Ammon's horn (tissue), 1 donor: ENCODE results near the gene SMAGP.
A peak's percentile ranks its signal among the peaks of the same experiment; 100 is the strongest.
"Not testable (repeated sequence)": the region's sequence is repeated elsewhere in the genome, so short reads cannot be mapped to it uniquely, and the experiment has no call there.

Experiments
- DNase-seq: peaks from one replicate; pipeline ENCODE4 v3.0.0-alpha.2; 2016; ENCODE audit warnings: low spot score

Gene SMAGP

DNA sequence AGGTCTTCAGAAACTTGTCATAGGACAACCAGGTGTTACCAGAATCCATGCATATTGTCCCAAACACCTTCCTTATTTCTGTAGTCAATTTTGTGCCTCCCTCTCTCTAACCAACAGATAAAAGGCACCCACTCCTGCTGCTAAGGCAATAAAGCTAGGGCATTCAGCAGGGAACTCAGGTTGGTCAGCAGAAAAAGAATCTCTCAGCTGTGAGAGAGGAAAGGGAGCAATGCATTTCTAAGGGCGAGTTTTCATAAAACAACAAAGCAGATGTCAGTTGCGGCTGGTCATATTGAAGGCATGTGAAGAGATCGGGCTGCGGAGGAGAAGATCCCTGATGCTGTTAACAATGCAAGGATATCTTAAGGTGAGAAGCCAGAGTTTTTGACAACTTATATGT lies 45.0 kb downstream of the SMAGP start:
- DNase-seq, result no peak

DNA sequence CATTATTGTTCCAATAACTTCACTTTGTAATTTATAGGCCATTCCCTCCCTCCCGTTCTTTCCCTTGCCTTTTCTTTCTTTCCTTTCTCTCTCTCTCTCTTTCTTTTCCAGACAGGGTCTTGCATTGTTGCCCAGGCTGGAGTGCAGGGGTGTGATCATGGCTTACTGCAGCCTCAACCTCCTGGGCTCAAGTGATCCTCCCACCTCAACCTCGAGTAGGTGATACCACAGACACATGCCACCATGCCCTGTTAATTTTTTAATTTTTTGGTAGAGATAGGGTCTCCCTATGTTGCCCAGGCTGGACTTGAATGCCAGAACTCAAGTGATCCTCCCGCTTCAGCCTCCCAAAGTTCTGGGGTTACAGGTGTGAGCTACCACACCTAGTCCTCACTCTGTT lies 45.6 kb downstream of the SMAGP start:
- DNase-seq, result no peak

DNA sequence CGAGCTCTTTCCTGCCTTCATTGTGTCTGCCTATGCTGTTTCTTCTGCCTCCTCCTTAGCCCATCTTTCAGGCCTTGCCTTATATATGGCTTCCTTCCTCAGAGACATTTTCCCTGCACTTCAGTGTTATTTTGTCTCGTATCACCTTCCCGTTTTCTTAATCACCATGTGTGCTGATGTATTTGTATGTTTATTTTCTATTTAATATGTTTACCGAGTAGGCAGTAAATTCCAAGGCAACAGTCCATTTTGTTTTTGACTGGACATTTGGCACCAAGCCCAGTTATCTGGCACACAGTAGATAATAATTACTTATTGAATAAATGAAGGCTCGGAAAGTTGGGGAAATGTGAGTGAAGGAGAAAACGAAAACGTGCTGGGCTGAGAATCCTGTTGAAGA lies 47.8 kb downstream of the SMAGP start:
- DNase-seq, result no peak

DNA sequence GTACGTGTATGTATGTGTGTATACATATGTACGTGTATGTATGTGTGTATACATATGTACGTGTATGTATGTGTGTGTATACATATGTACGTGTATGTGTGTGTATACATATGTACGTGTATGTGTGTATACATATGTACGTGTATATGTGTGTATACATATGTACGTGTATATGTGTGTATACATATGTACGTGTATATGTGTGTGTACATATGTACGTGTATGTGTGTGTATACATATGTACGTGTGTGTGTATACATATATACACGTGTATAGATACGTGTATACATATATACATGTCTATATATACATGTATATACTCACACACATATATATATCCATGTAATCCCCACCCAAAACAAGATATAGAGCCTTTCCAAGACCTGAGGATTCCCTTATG lies 50.4 kb downstream of the SMAGP start:
- not testable (repeated sequence) for DNase-seq

DNA sequence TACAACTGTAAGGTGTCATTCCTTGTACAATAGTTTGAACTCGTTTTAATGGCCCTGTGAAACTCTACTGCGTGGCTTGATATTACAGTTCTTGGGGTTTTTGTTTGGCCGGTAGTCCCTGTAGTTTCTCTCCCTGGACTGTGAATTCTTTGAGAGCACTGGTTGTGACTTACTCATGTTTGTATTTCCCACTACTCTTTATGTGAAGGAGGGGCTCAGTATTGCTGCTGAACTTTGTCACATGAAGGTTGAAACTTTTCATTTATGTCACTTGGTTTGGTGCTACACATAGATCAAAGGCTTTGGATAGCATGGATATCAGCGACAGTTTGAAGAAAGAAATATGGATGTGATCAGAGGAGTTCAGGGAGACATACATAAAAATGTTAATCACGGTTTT lies 50.9 kb downstream of the SMAGP start:
- no peak for DNase-seq

DNA sequence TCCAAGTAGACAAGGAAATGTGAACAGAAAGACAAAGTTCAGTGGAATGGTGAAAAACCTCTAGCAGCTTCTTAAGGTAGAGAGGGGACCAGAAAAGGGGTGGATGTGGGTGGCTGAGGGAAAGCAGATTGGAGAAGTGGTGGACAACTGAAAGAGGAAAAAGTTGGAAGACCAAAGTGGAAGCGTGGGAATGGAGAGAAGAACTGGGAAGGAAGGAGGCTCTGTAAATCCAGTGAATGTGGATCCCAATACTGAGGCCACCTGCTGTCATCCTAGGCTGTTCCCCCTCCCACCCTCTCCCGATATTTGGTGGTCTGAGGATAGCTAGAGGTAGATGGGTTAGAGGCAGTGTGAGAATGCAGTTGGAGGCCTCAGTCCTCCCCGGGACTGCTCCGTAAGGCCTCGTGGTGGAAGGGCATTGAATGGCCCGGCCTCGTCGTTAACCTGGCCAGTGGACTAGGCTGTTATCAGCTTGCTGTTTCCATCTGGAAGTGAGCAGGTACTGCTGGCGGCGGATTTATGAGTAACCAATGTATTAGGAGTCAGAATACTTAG lies 51.5 kb downstream of the SMAGP start:
- DNase-seq, result no peak

DNA sequence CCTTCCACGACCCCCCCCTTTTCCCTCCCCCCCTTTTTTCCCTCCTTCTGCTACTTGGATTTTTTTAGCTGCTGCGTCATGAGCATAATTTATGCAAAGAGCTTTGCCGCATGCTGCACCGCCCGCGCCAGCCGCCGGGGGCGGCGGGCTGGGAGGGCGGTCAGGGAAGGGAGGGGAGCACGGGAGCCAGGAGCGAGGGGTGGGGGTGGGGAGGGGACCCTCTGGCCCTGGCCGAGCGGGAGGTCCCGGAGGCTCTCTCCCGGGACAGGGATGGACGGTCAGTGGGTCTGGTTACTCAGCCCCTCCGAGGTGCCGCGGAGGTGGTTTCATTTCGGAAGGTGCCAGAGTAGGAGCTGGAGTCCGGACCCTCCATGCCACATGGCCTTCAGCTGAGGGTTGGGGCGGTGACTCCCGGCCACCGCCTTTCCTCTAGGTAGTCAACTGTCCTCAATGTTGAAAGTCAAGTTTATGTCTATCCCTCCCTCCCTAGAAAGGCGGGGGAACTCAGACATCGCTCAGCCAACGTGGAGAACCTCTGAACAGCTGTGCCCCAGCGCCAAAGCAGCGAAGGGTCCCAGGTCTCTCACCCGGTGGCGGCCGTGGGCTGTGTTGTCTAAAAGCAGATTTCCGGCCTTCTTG lies 52.1 kb downstream of the SMAGP start, which contains the start of gene POU6F1:
Gene POU6F1 (minus strand): TSS at position 95 of the 639 bp plus-strand sequence. CDS start 11,226 bp downstream, outside the sequence.
- DNase-seq, result peak; percentile 81

DNA sequence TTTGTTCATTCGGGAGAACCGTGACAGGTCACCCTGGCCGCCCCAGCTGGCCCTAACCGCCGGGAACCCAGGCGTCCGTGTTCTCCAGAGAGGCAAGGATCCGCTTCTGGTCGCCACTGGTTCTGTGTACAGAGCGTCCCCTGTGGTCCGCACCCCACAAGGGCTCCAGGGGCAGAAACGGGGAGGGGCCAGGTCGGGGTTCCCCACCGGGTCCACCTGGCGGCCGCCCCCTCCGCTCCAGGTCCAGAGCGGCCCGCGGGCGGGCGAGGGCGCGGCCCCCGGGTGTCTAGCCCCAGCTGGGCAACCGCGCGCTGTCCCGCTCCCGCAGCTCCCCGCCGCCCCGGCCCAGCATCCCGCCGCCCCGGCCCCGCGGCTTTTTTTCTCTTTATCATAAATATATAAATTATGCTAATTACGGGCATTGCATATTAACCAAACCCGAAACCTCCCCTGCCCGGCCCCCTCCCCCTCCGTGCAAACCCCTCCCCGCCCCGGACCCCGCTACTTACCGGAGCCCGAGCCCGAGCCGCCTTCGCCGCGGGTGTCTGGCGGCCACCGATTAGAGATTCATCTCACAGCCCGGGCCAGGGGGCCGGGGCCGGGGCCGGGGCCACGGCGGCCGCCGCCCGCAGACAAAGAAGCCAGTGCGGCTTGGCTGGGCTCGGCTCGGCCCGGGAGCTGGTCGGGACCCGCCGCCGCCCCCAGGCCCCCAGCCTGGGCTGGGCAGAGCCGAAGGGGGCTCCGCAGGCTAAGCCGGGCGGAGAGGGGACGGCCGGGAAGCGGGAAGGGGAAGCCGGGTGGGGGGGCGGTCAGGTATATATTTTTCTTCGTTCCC lies 52.9 kb downstream of the SMAGP start:
- DNase-seq, result peak; percentile 70

DNA sequence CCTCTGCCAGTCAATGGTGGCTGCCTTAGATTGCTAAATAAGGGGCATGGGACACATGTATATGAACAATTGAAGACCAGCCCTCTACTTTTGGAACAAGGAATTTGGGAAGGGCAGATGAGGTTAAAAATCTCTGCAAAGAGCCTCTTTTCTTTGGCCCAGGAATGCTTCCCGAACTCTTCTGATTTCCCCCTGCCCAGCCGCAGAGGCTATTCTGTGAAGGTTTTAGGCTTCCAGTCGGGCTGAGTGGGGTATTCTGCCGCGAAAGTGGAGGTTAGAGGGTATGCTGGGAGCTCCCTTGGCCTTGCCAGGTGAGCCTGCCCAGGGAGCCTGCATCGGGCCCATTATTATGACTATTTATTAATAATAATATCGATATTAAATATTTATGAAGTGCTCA lies 53.6 kb downstream of the SMAGP start:
- no peak for DNase-seq

DNA sequence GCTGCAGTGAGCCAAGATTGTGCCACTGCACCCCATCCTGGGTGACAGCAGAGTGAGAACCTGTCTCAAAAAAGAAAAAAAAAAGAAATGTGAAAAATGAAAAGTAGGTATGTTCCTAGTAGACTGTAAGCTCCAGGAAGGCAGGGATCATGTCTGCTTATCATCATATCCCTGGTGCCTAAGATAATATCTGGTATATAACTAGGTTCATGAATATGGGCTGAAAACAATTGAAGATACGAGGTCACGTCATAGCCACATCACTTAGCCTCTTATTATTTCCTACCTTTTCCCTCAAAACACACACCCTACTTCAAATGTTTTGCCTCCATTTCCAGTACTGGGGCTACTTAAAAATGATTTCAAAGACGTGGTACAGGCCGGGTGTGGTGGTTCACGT lies 55.3 kb downstream of the SMAGP start:
- no peak for DNase-seq

DNA sequence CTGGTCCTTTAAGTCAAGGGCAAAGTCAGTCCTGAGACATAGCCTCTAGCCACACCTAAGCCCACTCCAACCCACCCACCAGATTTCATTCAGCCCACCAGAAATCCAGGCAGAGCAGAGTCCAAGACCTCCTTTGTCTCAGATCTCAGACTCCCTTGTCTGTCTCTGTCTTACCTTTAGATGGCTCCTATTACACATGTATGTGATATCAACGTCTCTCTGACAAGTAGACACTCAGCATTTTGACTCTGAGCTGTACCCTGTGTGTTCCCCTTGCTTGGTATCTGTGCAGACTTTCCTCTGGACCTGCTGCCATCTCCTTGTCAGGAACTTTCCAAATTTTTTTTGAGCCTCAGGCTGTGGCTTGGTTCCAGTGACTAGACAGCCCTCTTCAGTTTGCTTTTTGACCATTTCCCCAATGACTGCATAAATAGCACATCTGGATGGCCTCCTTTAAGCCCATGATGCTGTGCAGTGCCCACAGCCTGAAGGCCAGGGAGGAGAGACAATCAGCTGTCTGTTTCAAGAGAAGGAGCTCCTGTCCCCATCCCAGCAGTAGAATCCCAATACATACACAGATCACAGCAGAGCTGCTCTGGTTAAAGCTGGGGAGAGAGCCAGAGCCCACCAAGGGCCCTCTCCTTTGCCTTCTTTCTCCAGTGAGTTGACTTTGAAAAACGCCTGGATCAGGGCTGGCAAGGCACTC lies 59.4 kb downstream of the SMAGP start:
- peak; percentile 81 for DNase-seq

DNA sequence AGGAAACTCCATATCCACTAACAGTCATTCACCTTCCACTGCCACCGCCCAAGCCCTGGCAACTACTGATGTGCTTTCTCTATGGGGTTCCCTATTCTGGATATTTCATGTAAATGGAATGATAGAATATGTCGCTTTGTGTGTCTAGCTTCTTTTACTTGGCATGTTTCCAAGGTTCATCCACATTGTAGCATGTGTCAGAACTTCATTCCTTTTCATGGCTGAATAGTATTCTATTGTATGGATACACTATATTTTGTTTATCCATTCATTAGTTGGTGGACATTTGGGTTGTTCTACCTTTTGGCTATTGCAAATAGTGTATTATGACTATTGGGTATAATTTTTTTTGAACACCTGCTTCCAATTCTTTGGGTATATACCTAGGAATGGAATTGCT lies 61.0 kb downstream of the SMAGP start:
- DNase-seq, result no peak

DNA sequence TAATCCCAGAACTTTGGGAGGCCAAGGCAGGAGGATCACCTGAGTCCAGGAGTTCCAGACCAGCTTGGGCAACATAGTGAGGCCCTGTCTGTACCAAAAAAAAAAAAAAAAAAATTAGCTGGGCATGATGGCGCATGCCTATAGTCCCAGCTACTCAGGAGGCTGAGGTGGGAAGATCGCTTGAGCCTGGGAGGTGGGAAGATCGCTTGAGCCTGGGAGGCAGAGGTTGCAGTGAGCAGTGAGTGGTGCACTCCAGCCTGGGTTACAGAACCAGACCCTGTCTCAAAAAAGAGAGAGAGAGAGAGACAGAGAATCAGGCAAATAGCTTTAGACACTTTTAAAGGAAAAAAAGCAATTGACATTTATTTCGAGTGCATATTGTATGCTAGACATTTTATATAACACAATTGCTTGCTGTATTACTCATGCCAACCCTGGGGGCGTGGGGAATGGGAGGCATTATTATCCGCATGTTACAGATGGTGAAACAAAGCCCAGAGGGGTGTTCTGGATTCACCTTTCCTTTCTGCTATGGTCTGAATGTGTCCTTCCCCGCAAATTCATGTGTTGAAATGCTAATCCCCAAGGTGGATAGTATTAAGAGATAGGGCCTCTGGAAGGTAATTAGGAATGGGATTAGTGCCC lies 62.1 kb downstream of the SMAGP start:
- DNase-seq, result no peak

DNA sequence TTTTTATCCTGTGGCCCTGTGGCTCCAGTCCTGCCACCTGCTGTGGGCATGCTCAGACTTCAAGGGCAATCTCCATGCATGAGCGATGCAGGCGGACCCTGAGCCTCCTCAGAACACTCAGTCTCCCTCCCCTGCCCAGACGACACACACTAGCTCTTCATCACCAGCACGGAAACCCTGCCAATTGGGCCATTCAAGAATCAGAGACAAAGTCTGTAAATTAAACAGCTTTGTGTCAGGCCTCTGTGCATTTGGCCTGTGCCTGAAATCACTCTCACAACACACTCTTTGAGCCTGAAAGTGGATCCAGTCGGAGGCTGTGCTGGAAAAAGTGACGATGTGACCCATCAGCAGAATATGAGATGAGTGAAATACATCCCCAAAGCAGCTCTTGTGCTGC lies 64.9 kb downstream of the SMAGP start:
- peak; percentile 56 for DNase-seq

DNA sequence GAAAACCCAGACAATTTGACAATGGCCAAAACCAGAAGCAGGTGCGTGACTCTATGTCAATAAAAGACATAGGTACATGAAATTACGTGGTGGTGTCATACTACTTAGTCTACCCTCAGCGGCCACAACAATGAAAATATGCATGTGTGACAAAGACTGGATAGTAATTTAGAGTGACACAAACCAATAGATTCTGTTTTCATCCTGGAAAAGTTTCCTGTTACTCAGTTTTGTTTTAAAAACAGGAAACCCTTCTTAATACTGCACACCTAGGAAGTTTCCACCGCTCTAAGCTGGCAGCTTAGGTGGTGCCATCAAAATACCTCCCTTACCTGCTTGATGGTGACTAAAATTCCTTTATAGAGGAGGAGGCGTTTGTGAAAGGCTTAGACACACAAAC lies 67.5 kb downstream of the SMAGP start:
- no peak for DNase-seq

DNA sequence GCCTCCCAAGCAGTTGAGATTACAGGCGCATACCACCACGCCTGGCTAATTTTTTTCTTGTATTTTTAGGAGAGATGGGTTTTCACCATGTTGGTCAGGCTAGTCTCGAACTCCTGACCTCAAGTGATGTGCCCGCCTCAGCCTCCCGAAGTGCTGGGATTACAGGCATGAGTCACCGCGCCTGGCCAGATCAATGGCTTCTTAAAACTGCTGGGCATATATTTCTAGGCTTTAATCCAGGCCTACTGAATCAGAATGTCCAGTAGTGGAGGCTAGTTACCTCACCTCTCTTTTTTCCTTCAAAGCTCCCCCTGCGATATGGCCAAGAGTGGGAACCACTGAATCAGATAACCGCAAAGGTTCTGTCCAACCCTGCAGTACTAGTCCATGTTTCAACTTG lies 69.4 kb downstream of the SMAGP start:
- DNase-seq, result no peak

DNA sequence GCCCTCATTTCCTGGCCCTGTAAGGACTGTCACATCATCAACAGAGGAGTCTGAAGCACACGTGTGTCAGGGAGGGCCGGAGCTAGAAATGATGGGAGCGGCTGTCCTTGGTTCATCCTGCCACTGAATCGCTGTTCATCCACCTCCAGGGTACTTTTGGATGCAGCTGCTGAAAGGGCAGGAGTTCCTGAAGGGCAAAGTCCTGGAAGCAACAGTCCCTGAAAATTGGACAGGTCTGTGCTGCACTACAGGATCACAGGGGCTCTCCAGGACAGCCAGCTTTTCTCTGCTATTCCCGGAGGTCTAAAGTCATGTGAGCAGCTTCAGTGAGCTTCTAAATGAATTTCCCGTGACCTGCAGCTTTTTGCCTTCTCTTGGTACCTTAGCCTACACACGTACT lies 70.1 kb downstream of the SMAGP start:
- no peak for DNase-seq

DNA sequence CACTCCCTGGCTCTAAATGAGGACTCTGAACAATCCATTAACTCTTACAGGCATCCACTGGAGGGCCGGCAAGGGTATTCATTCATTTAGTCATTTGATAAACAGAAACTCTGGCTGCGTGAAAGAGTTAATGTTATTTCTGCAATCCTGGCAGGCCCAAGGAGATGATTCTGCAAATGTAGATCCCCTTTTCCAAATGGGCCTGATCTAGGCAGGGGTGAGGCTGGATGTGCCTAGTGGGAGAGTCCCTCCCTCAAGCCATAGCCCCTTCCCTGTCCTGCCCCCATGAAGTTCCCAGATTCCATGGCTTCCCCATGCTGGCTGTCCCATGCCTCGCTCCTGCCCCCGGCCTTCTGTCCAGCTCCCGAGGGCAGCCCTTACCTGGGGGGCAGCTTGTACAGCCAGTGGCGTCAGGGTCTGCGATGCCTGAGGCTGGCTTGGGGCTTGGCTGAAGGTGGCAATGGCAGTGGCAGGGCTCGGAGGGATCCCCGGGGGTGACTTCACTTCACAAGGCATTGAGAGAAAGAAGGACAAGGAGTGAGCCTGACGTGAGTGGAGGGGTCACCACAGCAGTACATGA lies 70.8 kb downstream of the SMAGP start:
- DNase-seq, result no peak

DNA sequence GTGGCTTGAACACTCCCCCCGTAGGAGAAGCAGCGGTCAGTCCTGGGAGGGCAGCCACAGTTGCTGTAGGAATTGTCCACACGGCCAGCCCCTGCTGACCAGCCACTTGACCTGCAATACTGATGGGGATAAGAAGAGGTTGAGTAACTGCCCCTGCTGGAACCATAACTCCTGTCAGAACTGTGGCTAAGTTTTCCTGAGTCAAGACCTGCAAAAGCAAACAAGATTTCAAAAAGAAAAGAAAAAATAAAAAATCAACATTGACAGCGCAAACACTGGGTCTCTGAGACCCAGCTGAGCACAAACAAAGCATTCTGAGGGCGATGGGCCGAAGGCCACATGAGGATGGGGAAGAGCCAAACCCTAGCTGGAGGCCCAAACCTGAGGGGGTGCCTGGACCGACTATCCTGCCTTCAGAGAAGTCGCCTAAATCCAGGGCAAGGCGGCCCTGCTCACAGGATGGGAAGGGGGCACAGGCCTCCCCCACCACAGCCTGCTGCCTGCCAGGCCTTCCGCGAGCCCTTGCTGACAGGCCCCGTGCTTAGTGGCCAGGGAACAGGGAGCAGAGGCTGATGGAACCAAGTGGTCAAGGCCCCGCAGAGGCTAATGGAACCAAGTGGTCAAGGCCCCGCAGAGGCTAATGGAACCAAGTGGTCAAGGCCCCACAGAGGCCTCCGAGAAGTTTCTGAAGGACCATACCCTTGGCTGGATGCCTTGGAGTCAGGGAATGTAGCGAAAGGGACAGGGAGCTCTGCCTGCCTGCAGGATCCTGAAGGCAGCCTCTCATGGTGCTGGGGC lies 71.4 kb downstream of the SMAGP start:
- DNase-seq, result no peak

DNA sequence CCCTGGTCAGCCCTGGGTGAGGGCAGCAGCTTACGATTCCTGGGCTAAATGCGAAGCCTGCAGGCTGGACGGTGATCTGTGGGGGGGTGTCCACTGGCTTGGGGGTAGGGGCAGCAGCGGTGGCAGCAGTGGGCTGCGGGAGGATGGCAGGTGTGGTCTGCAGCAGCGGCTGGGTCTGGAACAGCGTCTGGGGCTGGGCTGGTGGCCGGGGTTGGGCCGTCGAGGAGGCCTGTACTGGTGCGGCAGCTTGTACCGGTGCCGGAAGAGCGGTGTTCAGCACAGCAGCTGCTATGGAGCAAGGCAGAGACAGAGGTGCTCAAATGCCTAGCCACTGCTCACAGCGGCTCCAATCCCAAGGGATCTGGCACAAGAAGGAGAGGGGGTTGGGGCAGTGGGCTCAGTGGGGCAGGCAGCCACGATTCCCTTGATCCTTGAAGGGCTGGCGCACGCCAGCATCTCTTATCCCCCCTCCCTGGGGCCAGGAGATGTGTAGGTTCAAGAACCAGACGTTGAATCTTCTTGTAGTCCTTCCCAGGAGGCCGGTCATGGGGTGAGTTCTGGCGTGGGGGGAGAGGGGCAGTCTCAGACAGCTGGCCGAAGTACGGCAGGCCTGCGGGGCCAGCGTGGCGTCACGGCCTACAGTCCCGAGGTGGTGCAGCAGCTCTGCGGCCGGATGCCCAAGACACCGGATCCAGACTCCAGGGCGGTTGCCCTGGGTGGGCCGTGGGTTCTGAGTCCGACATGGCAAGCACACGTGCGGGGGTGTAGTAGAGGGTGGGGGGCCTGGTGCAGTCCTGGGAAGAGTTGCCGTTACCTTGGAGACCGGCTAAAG lies 72.3 kb downstream of the SMAGP start:
- no peak for DNase-seq
